BLaER1 treated with 17β-estradiol and CSF1 and Interleukin-3, amounts not matched to agents 10 nM and 100 nM (cell line): Measurements from ENCODE around the gene DNM3.
A peak's percentile ranks its signal among the peaks of the same experiment; 100 is the strongest.

Experiments
- H3K27ac ChIP-seq, 11 experiments: shearing (Covaris generic); formaldehyde crosslinking; 2 replicates each; pipeline ENCODE4 v1.8.1; 2022
- H3K27me3 ChIP-seq, 11 experiments: shearing (Covaris generic); formaldehyde crosslinking; 2 replicates each; pipeline ENCODE4 v1.8.1; 2022
- H3K36me3 ChIP-seq, 11 experiments: shearing (Covaris generic); formaldehyde crosslinking; 2 replicates each; pipeline ENCODE4 v1.8.1; 2022
- H3K4me1 ChIP-seq, 10 experiments: shearing (Covaris generic); formaldehyde crosslinking; 2 replicates each; pipeline ENCODE4 v1.8.1; 2022
- H3K4me2 ChIP-seq, 11 experiments: shearing (Covaris generic); formaldehyde crosslinking; 2 replicates each; pipeline ENCODE4 v1.8.1; 2022
- H3K4me3 ChIP-seq, 10 experiments: shearing (Covaris generic); formaldehyde crosslinking; 2 replicates each; pipeline ENCODE4 v1.8.1; 2022
- H3K9ac ChIP-seq, 11 experiments: shearing (Covaris generic); formaldehyde crosslinking; 2 replicates each; pipeline ENCODE4 v1.8.1; 2022
- H3K9me3 ChIP-seq, 11 experiments: shearing (Covaris generic); formaldehyde crosslinking; replicated peaks in 1 of 11; 2 replicates each; pipeline ENCODE4 v1.8.1; 2022
- H4K20me1 ChIP-seq, 11 experiments: shearing (Covaris generic); formaldehyde crosslinking; 2 replicates each; pipeline ENCODE4 v1.8.1; 2022
- Cebpa-rat ChIP-seq, 11 experiments: shearing (Covaris generic); IDR thresholded peaks; 2 replicates each; pipeline ENCODE4 v1.8.1; 2022

Gene DNM3

GRCh38 chr1:172206256-172206655 is 365.0 kb downstream of the DNM3 start:
- no peaks in the 10 kb centered on the region for H4K20me1 ChIP-seq
- H3K4me1 ChIP-seq, result peaks cover 0 to 10% (median 0%) of the 10 kb centered on the region in 10 experiments; a peak in 3 of 20 replicates
- TF ChIP-seq Cebpa-rat (IDR thresholded peaks at IDR 0.05), result no peak
- peaks cover 0 to 4% (median 0%) of the 10 kb centered on the region in 11 experiments; a peak in 1 of 22 replicates for H3K9me3 ChIP-seq
- no peak overlapping the region for H3K27ac ChIP-seq
- H3K36me3 ChIP-seq, result no peaks in the 10 kb centered on the region
- no peak overlapping the region for H3K9ac ChIP-seq
- H3K4me2 ChIP-seq, result no peak overlapping the region; a peak in 1 of 22 replicates
- H3K4me3 ChIP-seq, result no peak overlapping the region
- no peaks in the 10 kb centered on the region for H3K27me3 ChIP-seq

GRCh38 chr1:172208635-172209034 is 367.3 kb downstream of the DNM3 start:
- no peak overlapping the region for H3K27ac ChIP-seq
- H3K4me2 ChIP-seq, result no peak overlapping the region
- no peak overlapping the region for H3K4me3 ChIP-seq
- no peaks in the 10 kb centered on the region for H4K20me1 ChIP-seq
- TF ChIP-seq Cebpa-rat (IDR thresholded peaks at IDR 0.05), result no peak
- H3K4me1 ChIP-seq, result peaks cover 0 to 10% (median 0%) of the 10 kb centered on the region in 10 experiments; a peak in 3 of 20 replicates
- H3K36me3 ChIP-seq, result no peaks in the 10 kb centered on the region
- no peaks in the 10 kb centered on the region for H3K9me3 ChIP-seq
- H3K9ac ChIP-seq, result no peak overlapping the region
- no peaks in the 10 kb centered on the region for H3K27me3 ChIP-seq

GRCh38 chr1:172211221-172211620 is 369.9 kb downstream of the DNM3 start:
- Histone ChIP-seq H3K4me2 (no peak overlapping the region), H3K4me3 (no peak overlapping the region), H3K27ac (no peak overlapping the region), H3K9ac (no peak overlapping the region), H3K9me3 (no peaks in the 10 kb centered on the region), H3K4me1 (peaks cover 0 to 4% (median 0%) of the 10 kb centered on the region in 10 experiments; a peak in 3 of 20 replicates), H3K27me3 (no peaks in the 10 kb centered on the region), H4K20me1 (no peaks in the 10 kb centered on the region), H3K36me3 (no peaks in the 10 kb centered on the region)
- no peak for TF ChIP-seq Cebpa-rat (IDR thresholded peaks at IDR 0.05)

GRCh38 chr1:172212124-172212523 is 370.8 kb downstream of the DNM3 start:
- Histone ChIP-seq H3K9ac (no peak overlapping the region), H3K27me3 (no peaks in the 10 kb centered on the region), H3K4me3 (no peak overlapping the region), H3K36me3 (no peaks in the 10 kb centered on the region), H3K4me2 (no peak overlapping the region), H3K9me3 (no peaks in the 10 kb centered on the region), H3K4me1 (no peaks in the 10 kb centered on the region), H4K20me1 (no peaks in the 10 kb centered on the region), H3K27ac (no peak overlapping the region)
- no peak for TF ChIP-seq Cebpa-rat (IDR thresholded peaks at IDR 0.05)

GRCh38 chr1:172215006-172215405 is 373.7 kb downstream of the DNM3 start:
- Histone ChIP-seq H3K27me3 (no peaks in the 10 kb centered on the region), H3K4me3 (no peak overlapping the region), H3K4me2 (no peak overlapping the region), H4K20me1 (no peaks in the 10 kb centered on the region), H3K27ac (no peak overlapping the region), H3K9ac (no peak overlapping the region), H3K4me1 (no peaks in the 10 kb centered on the region), H3K36me3 (no peaks in the 10 kb centered on the region), H3K9me3 (no peaks in the 10 kb centered on the region)
- no peak for TF ChIP-seq Cebpa-rat (IDR thresholded peaks at IDR 0.05)

GRCh38 chr1:172219966-172220365 is 378.7 kb downstream of the DNM3 start:
- Histone ChIP-seq H3K36me3 (no peaks in the 10 kb centered on the region), H3K9ac (no peak overlapping the region), H3K9me3 (no peaks in the 10 kb centered on the region), H3K4me3 (no peak overlapping the region), H3K4me1 (peaks cover 0 to 8% (median 0%) of the 10 kb centered on the region in 10 experiments; a peak in 3 of 20 replicates), H3K27ac (no peak overlapping the region), H3K4me2 (no peak overlapping the region), H3K27me3 (no peaks in the 10 kb centered on the region), H4K20me1 (no peaks in the 10 kb centered on the region)
- TF ChIP-seq Cebpa-rat (IDR thresholded peaks at IDR 0.05), result no peak

- no peaks in the 10 kb centered on the region for H3K36me3 ChIP-seq
- no peaks in the 10 kb centered on the region for H3K9me3 ChIP-seq
- H3K4me1 ChIP-seq, result peaks cover 0 to 12% (median 0%) of the 10 kb centered on the region in 10 experiments; a peak in 3 of 20 replicates
- H3K4me3 ChIP-seq, result no peak overlapping the region
- no peak overlapping the region for H3K27ac ChIP-seq
- H3K9ac ChIP-seq, result no peak overlapping the region
- H4K20me1 ChIP-seq, result no peaks in the 10 kb centered on the region
- TF ChIP-seq Cebpa-rat (IDR thresholded peaks at IDR 0.05), result no peak
- no peaks in the 10 kb centered on the region for H3K27me3 ChIP-seq
- H3K4me2 ChIP-seq, result no peak overlapping the region
Measured at GRCh38 chr1:172220376-172220775, 379.1 kb downstream of the DNM3 start.

GRCh38 chr1:172221436-172221835 is 380.1 kb downstream of the DNM3 start:
- H3K36me3 ChIP-seq, result no peaks in the 10 kb centered on the region

GRCh38 chr1:172224871-172225270 is 383.6 kb downstream of the DNM3 start:
- Histone ChIP-seq H3K27me3 (no peaks in the 10 kb centered on the region), H4K20me1 (no peaks in the 10 kb centered on the region), H3K9me3 (no peaks in the 10 kb centered on the region), H3K4me3 (no peak overlapping the region), H3K4me1 (peaks cover 0 to 13% (median 0%) of the 10 kb centered on the region in 10 experiments; a peak in 3 of 20 replicates), H3K9ac (no peak overlapping the region), H3K27ac (no peak overlapping the region), H3K4me2 (peak overlapping the region in 2 of 11 experiments; percentile 45 to 73; a peak in 4 of 22 replicates), H3K36me3 (no peaks in the 10 kb centered on the region)
- TF ChIP-seq Cebpa-rat (IDR thresholded peaks at IDR 0.05), result no peak

More at GRCh38 chr1:172221436-172221835, 380.1 kb downstream of the DNM3 start:
- H3K27me3 ChIP-seq, result no peaks in the 10 kb centered on the region
- no peaks in the 10 kb centered on the region for H4K20me1 ChIP-seq
- no peak overlapping the region for H3K4me3 ChIP-seq
- TF ChIP-seq Cebpa-rat (IDR thresholded peaks at IDR 0.05), result no peak
- peaks cover 0 to 13% (median 0%) of the 10 kb centered on the region in 10 experiments; a peak in 3 of 20 replicates for H3K4me1 ChIP-seq
- H3K4me2 ChIP-seq, result no peak overlapping the region
- no peak overlapping the region for H3K9ac ChIP-seq
- H3K9me3 ChIP-seq, result no peaks in the 10 kb centered on the region
- no peak overlapping the region for H3K27ac ChIP-seq

- Histone ChIP-seq H3K9ac (no peak overlapping the region), H3K27me3 (no peaks in the 10 kb centered on the region), H3K4me3 (no peak overlapping the region), H3K9me3 (no peaks in the 10 kb centered on the region), H3K27ac (no peak overlapping the region), H4K20me1 (no peaks in the 10 kb centered on the region), H3K36me3 (no peaks in the 10 kb centered on the region), H3K4me1 (peaks cover 0 to 5% (median 0%) of the 10 kb centered on the region in 10 experiments; a peak in 3 of 20 replicates), H3K4me2 (no peak overlapping the region)
- TF ChIP-seq Cebpa-rat (IDR thresholded peaks at IDR 0.05), result no peak
Measured at GRCh38 chr1:172229942-172230341, 388.6 kb downstream of the DNM3 start.
